AG09319 (cell line): Measurements from ENCODE around the gene ACTR5.
"Not testable (repeated sequence)": the region's sequence is repeated elsewhere in the genome, so short reads cannot be mapped to it uniquely, and the experiment has no call there.

Experiments
- DNase-seq: peaks from one replicate; pipeline ENCODE4 v3.0.0-alpha.2; 2010; ENCODE audit warnings: low read depth; ENCODE audit errors: extremely low read depth
- TF ChIP-seq, protein P1 (sequence below): IDR thresholded peaks from 2 replicates; pipeline ENCODE4 v1.5.1; 2011; ENCODE audit warnings: low read depth, mild to moderate bottlenecking, inconsistent platforms, low read length, moderate library complexity

Gene ACTR5

DNA sequence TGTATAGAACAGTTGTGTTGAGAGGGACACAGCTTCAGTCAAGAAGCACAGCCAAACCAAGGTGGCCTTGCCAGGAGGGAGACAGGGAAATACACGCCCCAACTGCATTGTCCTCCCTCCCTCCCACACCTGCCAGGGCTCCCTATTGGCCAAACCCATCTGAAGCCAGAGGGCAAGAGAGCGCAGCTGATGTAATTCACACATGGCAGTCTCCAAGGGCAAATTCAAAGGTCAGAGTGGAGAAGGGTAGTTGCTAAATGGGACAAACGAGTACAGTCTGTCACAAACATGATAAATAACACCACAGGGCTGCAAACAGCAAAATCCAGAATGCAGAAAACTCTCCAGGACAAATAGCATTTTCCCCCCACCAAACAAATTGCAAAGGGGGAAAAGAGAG, 34.0 kb downstream of the ACTR5 start:
- TF ChIP-seq, protein P1, sequence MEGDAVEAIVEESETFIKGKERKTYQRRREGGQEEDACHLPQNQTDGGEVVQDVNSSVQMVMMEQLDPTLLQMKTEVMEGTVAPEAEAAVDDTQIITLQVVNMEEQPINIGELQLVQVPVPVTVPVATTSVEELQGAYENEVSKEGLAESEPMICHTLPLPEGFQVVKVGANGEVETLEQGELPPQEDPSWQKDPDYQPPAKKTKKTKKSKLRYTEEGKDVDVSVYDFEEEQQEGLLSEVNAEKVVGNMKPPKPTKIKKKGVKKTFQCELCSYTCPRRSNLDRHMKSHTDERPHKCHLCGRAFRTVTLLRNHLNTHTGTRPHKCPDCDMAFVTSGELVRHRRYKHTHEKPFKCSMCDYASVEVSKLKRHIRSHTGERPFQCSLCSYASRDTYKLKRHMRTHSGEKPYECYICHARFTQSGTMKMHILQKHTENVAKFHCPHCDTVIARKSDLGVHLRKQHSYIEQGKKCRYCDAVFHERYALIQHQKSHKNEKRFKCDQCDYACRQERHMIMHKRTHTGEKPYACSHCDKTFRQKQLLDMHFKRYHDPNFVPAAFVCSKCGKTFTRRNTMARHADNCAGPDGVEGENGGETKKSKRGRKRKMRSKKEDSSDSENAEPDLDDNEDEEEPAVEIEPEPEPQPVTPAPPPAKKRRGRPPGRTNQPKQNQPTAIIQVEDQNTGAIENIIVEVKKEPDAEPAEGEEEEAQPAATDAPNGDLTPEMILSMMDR: no peak
- DNase-seq: no peak

DNA sequence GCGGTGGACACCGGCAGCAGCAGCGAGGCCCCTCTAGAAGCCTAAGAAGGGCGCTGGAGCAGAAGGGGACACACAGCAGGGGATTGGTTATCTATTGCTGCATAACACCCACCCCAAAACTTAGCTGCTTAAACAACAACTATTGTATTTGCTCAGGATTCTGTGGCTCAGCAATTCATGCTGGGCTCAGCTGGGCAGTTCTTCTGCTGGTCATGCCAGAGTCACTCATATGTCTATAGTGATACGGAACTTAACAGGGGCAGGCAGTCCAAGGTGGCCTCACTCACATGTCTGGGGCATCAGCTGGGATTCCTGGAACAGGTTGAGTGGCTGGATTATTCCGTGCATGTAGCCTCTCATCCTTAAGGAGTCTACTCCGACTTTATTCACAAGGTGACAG, 39.6 kb downstream of the ACTR5 start:
- TF ChIP-seq, protein P1: no peak
- no peak for DNase-seq

DNA sequence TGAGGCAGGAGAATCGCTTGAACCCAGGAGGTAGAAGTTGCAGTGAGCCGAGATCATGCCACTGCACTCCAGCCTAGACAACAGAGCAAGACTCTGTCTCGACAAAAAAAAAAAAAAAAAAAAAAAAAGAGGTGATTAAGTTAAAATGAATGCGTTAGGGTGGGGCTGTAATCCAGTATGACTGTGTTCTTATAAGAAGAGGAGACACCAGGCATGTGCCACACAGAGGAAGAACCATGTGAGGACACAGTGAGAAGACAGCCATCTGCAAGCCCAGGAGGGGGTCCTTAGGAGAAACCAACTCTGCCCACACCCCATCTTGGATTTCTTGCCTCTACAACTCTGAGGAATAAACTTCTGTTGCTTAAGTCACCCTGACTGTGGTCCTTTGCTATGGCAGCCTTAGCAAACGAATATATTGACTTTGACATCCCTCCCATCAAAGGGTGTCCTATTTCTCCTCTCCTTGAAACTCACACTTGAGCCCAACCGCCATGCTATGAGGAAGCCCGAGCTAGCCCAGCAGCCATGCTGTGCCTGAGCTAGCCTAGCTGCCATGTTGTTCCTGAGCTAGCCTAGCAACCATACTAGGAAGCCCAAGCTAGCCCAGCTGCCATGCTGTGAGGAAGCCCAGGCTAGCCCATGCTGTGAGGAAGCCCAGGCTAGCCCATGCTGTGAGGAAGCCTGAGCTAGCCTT, 41.4 kb downstream of the ACTR5 start:
- TF ChIP-seq, protein P1: no peak
- no peak for DNase-seq

DNA sequence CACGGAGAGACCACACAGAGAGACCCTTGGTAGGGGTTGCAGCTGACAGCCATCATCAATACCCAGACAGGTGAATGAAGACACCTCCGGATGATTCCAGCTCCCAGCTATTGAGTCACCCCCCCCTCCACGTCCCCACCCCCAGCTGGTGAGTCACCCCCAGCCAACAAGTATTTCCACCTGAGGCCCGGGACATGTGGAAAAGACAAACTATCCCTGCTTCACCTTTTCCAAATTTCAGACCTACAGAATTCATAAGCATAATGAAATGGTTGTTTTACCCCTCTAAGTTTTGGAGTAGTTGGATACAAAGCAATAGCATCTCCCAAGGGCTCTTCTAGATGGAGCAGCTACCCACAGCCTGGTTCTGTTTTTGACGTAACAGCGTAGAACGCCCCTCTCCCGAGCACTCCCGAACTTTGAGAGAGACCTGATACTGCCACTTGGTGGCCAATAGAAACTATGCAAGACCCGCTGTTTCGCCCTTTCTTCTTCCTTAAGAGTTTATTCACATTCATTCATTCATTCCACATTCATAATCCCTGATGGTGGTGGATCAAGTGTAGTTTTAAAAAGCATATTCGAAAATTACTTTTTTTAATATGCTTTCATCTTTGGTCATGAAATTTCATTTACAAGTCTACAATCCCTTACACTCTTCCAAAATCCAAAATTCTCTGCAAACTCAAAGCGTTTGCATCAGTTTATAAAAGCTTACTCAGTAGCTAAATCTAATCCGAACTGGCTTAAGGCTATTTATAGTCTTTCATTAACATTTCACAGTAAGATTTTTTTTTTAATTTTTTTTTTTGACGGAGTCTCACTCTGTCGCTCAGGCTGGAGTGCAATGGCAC, 42.2 kb downstream of the ACTR5 start:
- TF ChIP-seq, protein P1: peak; percentile 64
- no peak for DNase-seq

DNA sequence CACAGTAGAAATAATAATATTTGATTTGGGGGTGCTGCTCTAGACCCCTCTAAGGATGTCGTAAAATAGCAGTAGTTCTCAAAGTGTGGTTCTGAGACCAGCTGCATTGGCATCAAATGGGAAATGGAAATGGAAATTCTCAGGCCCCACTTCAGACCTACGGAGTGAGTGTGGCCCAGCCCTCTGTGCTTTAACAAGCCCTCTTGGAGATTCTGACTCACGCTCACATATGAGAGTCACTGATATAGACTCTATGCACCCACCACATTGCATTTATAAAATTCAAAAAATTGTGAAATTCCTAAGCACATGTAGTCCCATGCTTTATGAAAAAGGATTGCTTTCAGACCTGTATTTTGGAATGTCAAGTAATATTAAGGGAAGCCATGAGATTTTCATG, 43.0 kb downstream of the ACTR5 start:
- TF ChIP-seq, protein P1: no peak
- no peak for DNase-seq

DNA sequence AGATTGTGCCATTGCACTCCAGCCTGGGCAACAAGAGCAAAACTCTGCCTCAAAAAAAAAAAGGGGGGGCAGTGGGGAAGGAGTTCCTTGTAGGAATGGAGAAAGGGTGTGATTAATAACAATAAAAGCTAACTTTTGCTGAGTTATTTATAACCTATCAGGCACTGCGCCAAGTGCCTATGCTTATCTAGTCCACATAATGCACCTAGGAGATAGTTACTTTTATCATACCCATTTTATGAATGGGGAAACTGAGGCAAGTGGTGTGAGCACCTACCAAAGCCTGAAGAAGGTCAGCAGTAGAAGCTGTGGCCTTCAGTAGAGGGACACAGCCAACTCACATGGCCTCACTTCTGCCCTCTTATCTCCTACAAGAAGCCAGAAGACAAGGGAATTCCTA, 43.7 kb downstream of the ACTR5 start:
- no peak for DNase-seq
- TF ChIP-seq, protein P1: no peak

DNA sequence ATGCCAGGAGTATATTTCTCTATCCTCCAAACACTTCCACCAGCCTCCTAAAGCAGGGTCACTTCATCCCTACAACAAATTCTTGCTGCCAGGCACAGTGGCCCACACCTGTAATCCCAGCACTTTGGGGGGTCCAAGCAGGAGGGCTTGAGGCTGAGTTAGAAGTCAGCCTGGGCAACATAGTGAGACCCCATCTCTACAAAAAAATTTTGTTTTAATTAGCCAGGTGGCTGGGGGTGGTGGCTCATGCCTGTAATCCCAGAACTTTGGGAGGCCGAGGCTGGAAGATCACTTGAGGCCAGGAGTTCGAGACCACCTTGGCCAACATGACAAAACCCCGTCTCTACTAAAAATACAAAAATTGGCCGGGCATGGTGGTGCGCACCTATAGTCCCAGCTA, 45.8 kb downstream of the ACTR5 start:
- DNase-seq: not testable (repeated sequence)
